KMS-11 (cell line): ENCODE results near the gene ATG4D.
"Not testable (repeated sequence)": the region's sequence is repeated elsewhere in the genome, so short reads cannot be mapped to it uniquely, and the experiment has no call there.

ENCODE experiments used
- H2AFZ ChIP-seq: fragments of 200-600 bp; sonication (generic); 2 replicates; pipeline ENCODE4 v1.6.1; 2016; ENCODE audit warnings: antibody characterized with exemption, mixed run types, low read depth
- H3K27ac ChIP-seq: fragments of 200-600 bp; sonication (generic); 2 replicates; pipeline ENCODE4 v1.6.1; 2016; ENCODE audit warnings: mild to moderate bottlenecking, mixed run types
- H3K27me3 ChIP-seq: fragments of 200-600 bp; sonication (generic); 2 replicates; pipeline ENCODE4 v1.6.1; 2017; ENCODE audit warnings: mild to moderate bottlenecking, low read depth, mixed run types, moderate library complexity; ENCODE audit not compliant: insufficient read depth
- H3K36me3 ChIP-seq: fragments of 200-600 bp; sonication (generic); 2 replicates; pipeline ENCODE4 v1.6.1; 2017; ENCODE audit warnings: mild to moderate bottlenecking, mixed run types; ENCODE audit not compliant: insufficient read depth
- H3K4me1 ChIP-seq: fragments of 200-600 bp; sonication (generic); 2 replicates; pipeline ENCODE4 v1.6.1; 2016; ENCODE audit warnings: mild to moderate bottlenecking, low read depth, mixed run types; ENCODE audit not compliant: poor library complexity, severe bottlenecking
- H3K4me2 ChIP-seq: fragments of 200-600 bp; sonication (generic); 2 replicates; pipeline ENCODE4 v1.7.0; 2016; ENCODE audit warnings: mild to moderate bottlenecking, mixed run types
- H3K4me3 ChIP-seq: fragments of 200-600 bp; sonication (generic); IDR thresholded peaks from 2 replicates; pipeline ENCODE4 v1.6.1; 2017; ENCODE audit warnings: low read depth, low read length, mixed read lengths; ENCODE audit not compliant: insufficient read depth
- H3K79me2 ChIP-seq: fragments of 200-600 bp; sonication (generic); 2 replicates; pipeline ENCODE4 v1.6.1; 2016; ENCODE audit warnings: low read depth, mixed run types; ENCODE audit not compliant: insufficient read depth
- H3K9ac ChIP-seq: fragments of 200-600 bp; sonication (generic); 2 replicates; pipeline ENCODE4 v1.6.1; 2016; ENCODE audit warnings: mild to moderate bottlenecking, mixed run types
- H4K20me1 ChIP-seq: fragments of 200-600 bp; sonication (generic); 2 replicates; pipeline ENCODE4 v1.6.1; 2016; ENCODE audit warnings: mild to moderate bottlenecking, mixed run types; ENCODE audit not compliant: insufficient read depth
- CTCF ChIP-seq: fragments of 200-600 bp; sonication (generic); conservative IDR thresholded peaks from 2 replicates; pipeline ENCODE4 v1.6.1; 2017; ENCODE audit warnings: low read depth, mild to moderate bottlenecking, antibody characterized with exemption, low read length, moderate library complexity, mixed read lengths

The ATG4D gene

GRCh38 chr19:10533646-10534386 is 9.9 kb upstream of the ATG4D start:
- H4K20me1 ChIP-seq = no peaks in the 10 kb centered on the region
- no peaks in the 10 kb centered on the region for H3K36me3 ChIP-seq
- peaks cover 16% of the 10 kb centered on the region; the same call in 1 of the 2 replicates for H3K27me3 ChIP-seq
- H3K9ac ChIP-seq = no peak overlapping the region
- H3K4me3 ChIP-seq = no peak overlapping the region
- no peak overlapping the region for H3K27ac ChIP-seq
- TF ChIP-seq CTCF = no peak
- no peaks in the 10 kb centered on the region for H3K4me1 ChIP-seq
- no peaks in the 10 kb centered on the region for H3K79me2 ChIP-seq
- no peak overlapping the region for H2AFZ ChIP-seq
- H3K4me2 ChIP-seq = no peak overlapping the region

GRCh38 chr19:10535613-10536012 is 8.1 kb upstream of the ATG4D start:
- H3K36me3 ChIP-seq = no peaks in the 10 kb centered on the region
- H3K9ac ChIP-seq = no peak overlapping the region
- H3K4me3 ChIP-seq = no peak overlapping the region
- no peaks in the 10 kb centered on the region for H4K20me1 ChIP-seq
- H3K27ac ChIP-seq = no peak overlapping the region
- H3K79me2 ChIP-seq = no peaks in the 10 kb centered on the region
- H3K27me3 ChIP-seq = peaks cover 23% of the 10 kb centered on the region; the same call in 1 of the 2 replicates
- H2AFZ ChIP-seq = no peak overlapping the region
- no peak overlapping the region for H3K4me2 ChIP-seq
- TF ChIP-seq CTCF = no peak
- no peaks in the 10 kb centered on the region for H3K4me1 ChIP-seq

- no peaks in the 10 kb centered on the region for H4K20me1 ChIP-seq
- H3K27me3 ChIP-seq = peaks cover 24% of the 10 kb centered on the region; the same call in 1 of the 2 replicates
- H3K36me3 ChIP-seq = no peaks in the 10 kb centered on the region
- H3K4me1 ChIP-seq = peaks cover 10% of the 10 kb centered on the region
- no peaks in the 10 kb centered on the region for H3K79me2 ChIP-seq
- no peak overlapping the region for H3K4me3 ChIP-seq
- no peak overlapping the region for H3K4me2 ChIP-seq
- no peak overlapping the region for H3K9ac ChIP-seq
- H2AFZ ChIP-seq = no peak overlapping the region
- no peak overlapping the region for H3K27ac ChIP-seq
- TF ChIP-seq CTCF = no peak
Observed at GRCh38 chr19:10537668-10538067, 6.0 kb upstream of the ATG4D start.

GRCh38 chr19:10538204-10538983 is 5.3 kb upstream of the ATG4D start:
- H3K27ac ChIP-seq = no peak overlapping the region
- H3K79me2 ChIP-seq = no peaks in the 10 kb centered on the region
- H4K20me1 ChIP-seq = no peaks in the 10 kb centered on the region
- H3K9ac ChIP-seq = no peak overlapping the region
- H3K4me1 ChIP-seq = peaks cover 15% of the 10 kb centered on the region
- no peak overlapping the region for H3K4me2 ChIP-seq
- TF ChIP-seq CTCF = no peak
- H3K27me3 ChIP-seq = peaks cover 24% of the 10 kb centered on the region; the same call in 1 of the 2 replicates
- H2AFZ ChIP-seq = no peak overlapping the region
- no peak overlapping the region for H3K4me3 ChIP-seq
- no peaks in the 10 kb centered on the region for H3K36me3 ChIP-seq

GRCh38 chr19:10539016-10539415 is 4.7 kb upstream of the ATG4D start:
- peaks cover 16% of the 10 kb centered on the region for H3K4me1 ChIP-seq
- H4K20me1 ChIP-seq, H3K79me2 ChIP-seq, H2AFZ ChIP-seq, H3K4me3 ChIP-seq, H3K4me2 ChIP-seq, H3K27ac ChIP-seq, H3K9ac ChIP-seq, H3K36me3 ChIP-seq: not testable (repeated sequence)
- peaks cover 24% of the 10 kb centered on the region; the same call in 1 of the 2 replicates for H3K27me3 ChIP-seq
